IPS-18a (cell line): ENCODE data around the gene SLC25A6.

Experiments used
- H3K27ac ChIP-seq: one replicate; pipeline ENCODE4 v1.5.1; 2013; ENCODE audit warnings: low read length
- H3K27me3 ChIP-seq: one replicate; pipeline ENCODE4 v1.6.1; 2013; ENCODE audit warnings: mild to moderate bottlenecking, low read length; ENCODE audit not compliant: control insufficient read depth, insufficient read depth
- H3K36me3 ChIP-seq: one replicate; pipeline ENCODE4 v1.6.1; 2013; ENCODE audit warnings: low read depth, low read length; ENCODE audit not compliant: control insufficient read depth
- H3K4me1 ChIP-seq: one replicate; pipeline ENCODE4 v1.6.1; 2013; ENCODE audit warnings: low read depth, low read length; ENCODE audit not compliant: control insufficient read depth
- H3K4me3 ChIP-seq: one replicate; pipeline ENCODE4 v1.5.1; 2013; ENCODE audit warnings: low read length
- H3K9ac ChIP-seq: one replicate; pipeline ENCODE4 v1.6.1; 2013; ENCODE audit warnings: mild to moderate bottlenecking, low read length, moderate library complexity
- H3K9me3 ChIP-seq: one replicate; pipeline ENCODE4 v1.6.1; 2013; ENCODE audit warnings: low read depth, low read length; ENCODE audit not compliant: control insufficient read depth

SLC25A6 gene

DNA sequence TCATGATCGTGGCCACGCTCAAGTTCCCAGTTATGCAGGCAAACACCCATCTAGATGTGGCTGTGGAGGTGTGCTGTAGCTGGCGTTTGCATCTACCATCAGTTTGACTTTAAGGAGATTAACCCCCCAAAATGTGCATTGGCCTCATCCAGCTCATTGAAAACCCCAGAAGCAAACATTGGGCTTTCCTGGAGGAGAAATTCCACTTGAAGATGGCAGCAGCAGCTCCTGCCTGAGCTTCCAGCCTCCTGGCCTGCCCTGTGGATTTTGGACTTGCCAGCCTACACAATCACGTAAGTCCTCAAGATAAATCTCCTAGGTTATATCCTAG lies 30.2 kb upstream of the SLC25A6 start:
- Histone ChIP-seq H3K36me3 (peaks cover 46% of the 10 kb centered on the region), H3K27me3 (no peaks in the 10 kb centered on the region), H3K9ac (no peak overlapping the region), H3K9me3 (peaks cover 10% of the 10 kb centered on the region), H3K4me1 (no peaks in the 10 kb centered on the region), H3K4me3 (no peak overlapping the region), H3K27ac (no peak overlapping the region)

DNA sequence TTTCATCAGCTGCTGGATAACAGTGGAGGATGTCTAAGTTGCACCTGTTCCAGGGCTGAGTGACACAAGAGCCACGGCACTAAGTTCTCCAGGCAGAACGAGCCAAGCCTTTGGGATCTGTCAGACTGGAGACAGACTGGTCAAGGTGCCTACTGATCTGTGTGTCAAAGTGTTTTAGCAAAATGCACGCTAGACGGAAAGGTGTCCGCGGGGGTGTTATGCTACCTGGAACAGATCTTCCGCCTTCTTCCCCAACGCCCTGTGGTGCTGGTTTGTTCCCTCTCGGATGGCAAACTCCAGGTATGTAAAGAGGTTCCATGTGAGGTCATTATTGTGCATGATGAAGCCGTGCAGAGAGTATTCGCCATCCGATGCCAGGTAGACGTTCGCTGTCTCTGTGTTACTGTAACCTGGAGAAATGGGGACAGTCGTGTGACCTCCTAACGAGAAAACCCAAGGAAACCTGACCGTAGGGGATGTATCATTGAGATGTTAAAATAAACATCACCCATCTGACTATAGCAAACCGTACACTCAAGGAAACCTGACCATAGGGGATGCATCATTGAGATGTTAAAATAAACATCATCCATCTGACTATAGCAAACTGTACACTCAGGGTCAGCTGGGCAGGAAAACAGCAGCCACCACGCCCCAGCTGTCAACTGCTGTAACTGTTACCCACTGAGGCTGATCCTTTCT lies 29.7 kb upstream of the SLC25A6 start:
- H3K4me3 ChIP-seq = no peak overlapping the region
- peaks cover 10% of the 10 kb centered on the region for H3K9me3 ChIP-seq
- no peak overlapping the region for H3K27ac ChIP-seq
- no peaks in the 10 kb centered on the region for H3K27me3 ChIP-seq
- peaks cover 49% of the 10 kb centered on the region for H3K36me3 ChIP-seq
- H3K9ac ChIP-seq = no peak overlapping the region
- H3K4me1 ChIP-seq = no peaks in the 10 kb centered on the region

DNA sequence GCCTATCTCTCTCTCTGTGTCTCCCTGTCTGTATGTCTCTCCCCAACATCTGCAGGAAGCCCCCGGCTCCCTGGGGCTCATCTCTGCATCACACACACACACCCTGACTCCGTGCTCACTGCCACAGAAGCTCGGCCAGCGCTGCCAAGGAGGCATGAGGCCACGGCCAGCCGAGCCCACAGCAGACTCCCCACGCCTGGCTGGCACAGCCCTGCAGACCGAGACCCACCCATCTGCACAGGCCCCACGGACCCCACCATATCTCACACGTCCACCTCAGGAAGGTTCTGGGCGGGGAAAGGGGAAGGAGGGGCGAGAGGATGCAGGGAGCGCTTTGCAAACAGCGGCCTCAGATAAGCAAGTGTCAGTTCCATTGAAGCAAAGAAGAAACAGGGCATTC lies 28.5 kb upstream of the SLC25A6 start:
- no peaks in the 10 kb centered on the region for H3K4me1 ChIP-seq
- H3K4me3 ChIP-seq = no peak overlapping the region
- H3K9me3 ChIP-seq = peaks cover 10% of the 10 kb centered on the region
- H3K27me3 ChIP-seq = no peaks in the 10 kb centered on the region
- no peak overlapping the region for H3K9ac ChIP-seq
- H3K36me3 ChIP-seq = peaks cover 54% of the 10 kb centered on the region
- no peak overlapping the region for H3K27ac ChIP-seq

DNA sequence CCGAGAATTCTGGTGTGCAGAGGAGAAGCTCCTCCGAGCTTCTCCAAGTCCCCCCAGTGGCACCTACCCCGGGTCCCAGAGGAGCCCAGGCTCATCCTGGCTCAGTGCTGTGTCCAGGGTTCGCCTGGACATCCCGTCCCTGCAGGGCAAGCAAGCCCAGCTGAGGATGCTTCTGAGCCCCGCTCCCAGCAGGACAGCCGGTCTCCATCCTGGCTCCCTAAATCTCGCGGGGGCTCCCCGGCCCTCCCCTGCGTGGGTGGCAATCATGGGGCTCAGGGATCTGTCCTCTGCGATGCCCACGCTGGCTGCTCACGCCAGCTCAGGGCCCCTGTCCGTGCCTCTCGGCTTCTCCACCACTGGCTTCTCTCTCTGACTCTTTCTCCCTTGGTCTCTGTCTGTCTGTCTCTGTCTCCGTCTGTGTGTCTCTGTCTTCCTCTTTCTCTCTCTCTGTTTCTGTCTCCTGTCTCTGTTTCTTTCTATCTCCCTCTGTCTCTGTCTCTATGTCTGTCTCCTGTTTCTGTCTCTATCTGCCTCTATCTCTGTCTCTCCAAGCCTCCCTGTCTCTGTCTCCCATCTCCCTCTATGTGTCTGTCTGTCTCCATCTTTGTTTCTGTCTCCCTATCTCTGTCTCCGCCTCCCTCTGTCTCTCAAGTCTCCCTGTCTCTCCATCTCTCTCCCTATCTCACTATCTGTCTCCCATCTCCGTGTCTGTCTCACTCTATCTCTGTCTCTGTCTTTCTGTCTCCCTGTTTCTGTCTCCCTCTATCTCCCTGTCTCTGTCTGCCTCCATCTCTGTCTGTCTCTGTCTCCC lies 27.8 kb upstream of the SLC25A6 start:
- Histone ChIP-seq H3K4me1 (no peaks in the 10 kb centered on the region), H3K27me3 (no peaks in the 10 kb centered on the region), H3K36me3 (peaks cover 47% of the 10 kb centered on the region), H3K4me3 (no peak overlapping the region), H3K9me3 (peaks cover 10% of the 10 kb centered on the region), H3K27ac (no peak overlapping the region), H3K9ac (no peak overlapping the region)

DNA sequence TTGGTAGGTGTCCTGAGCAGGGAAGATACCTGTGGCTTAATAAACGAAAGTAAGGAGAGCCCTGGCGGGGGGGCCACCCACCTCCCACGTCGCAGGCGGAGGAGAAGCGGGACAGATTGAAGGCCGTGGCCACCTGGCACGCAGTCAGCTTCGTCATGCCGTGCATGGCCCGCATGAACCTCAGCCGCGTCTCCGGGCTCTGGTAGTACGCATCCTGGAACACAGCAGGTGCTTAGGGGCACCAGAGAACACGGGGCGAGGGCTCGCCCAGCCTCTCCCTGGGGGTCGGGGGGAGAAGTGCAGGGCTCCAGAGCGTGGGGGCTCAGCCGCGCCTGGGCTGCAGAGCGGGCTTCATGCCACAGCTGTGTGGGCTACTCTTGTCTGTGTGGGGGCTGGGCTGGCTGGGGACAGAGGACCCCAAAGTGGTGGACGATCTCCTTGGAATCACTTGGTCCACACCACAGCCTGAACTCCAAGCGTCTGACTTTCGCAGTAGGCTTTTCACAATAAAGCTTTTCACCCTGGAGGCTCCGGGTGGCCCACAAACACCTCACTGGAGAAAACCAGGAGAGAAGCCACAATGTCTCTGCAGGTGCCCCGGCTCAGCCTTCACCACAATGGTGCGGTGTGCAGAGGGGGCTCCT lies 27.1 kb upstream of the SLC25A6 start:
- H3K9me3 ChIP-seq = peaks cover 10% of the 10 kb centered on the region
- no peak overlapping the region for H3K9ac ChIP-seq
- H3K27me3 ChIP-seq = no peaks in the 10 kb centered on the region
- no peak overlapping the region for H3K27ac ChIP-seq
- H3K36me3 ChIP-seq = peaks cover 52% of the 10 kb centered on the region
- H3K4me3 ChIP-seq = no peak overlapping the region
- H3K4me1 ChIP-seq = no peaks in the 10 kb centered on the region

DNA sequence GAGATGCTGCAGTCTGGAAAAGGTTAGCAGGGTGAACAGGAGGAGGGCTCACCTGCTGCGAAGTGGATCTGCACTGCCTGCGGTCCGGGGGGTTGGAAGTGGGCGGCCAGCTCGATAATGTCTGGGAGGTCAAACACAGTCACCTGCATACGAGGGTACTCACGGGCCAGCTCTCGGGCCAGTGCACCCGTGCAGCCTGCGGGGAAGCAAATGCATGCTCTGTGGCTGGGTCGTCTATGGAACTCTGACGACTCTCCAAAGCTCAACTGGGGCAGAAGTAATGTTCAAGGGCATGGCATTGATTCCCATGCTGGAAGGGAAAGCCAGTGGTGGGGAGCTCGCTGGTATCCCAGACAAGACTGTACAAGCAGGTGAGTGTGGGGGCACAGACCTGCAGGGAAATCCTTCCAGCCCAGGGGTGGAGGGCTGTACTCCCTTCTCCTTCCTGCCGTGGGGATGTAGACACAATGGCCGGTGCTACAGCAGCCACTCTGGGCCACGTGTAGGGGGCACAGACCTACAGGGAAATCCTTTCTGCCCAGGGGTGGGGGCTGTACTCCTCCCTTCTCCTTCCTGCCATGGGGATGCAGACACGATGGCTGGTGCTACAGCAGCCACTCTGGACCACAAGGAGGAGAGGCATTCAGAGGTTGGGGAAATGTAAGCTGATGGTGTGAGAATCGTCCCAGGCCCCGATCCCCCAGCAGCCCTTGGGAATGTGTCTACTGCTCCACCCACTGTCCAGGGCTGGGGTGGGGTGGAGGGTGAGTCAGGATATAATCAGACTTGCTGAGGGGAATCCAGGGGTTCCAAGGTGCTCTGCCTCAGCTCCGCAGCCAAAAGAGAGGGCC lies 26.2 kb upstream of the SLC25A6 start:
- Histone ChIP-seq H3K9ac (no peak overlapping the region), H3K4me3 (no peak overlapping the region), H3K9me3 (peaks cover 10% of the 10 kb centered on the region), H3K36me3 (peaks cover 54% of the 10 kb centered on the region), H3K4me1 (no peaks in the 10 kb centered on the region), H3K27ac (no peak overlapping the region), H3K27me3 (no peaks in the 10 kb centered on the region)

DNA sequence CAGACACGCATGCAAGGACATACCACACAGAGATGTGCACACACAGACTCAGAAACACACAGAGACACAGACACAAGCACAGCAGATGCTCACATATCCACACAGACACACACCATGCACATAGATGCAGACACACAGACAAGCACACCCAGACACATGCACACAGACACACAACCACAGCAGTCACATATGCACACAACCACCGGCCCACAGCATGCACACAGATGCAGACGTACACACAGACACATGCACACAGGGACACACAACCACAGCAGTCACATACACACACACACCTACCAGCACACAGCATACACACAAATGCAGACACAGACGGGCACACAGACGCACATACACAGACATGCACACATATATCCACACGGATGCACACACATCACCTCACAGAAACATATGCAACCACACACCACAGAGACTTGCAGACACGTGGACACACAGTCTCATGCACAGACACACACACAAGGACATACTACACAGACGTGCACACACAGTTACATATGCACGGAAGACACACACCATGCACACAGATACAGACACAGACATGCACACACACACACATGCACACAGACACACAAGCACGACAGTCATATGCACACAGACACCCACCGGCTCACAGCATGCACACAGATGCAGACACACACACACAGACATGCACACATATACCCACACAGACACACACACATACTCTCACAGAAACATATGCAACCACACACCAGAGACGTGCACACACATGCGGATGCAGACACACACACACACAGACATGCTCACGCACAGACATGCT lies 25.2 kb upstream of the SLC25A6 start:
- H3K27me3 ChIP-seq = no peaks in the 10 kb centered on the region
- no peak overlapping the region for H3K4me3 ChIP-seq
- peaks cover 52% of the 10 kb centered on the region for H3K36me3 ChIP-seq

DNA sequence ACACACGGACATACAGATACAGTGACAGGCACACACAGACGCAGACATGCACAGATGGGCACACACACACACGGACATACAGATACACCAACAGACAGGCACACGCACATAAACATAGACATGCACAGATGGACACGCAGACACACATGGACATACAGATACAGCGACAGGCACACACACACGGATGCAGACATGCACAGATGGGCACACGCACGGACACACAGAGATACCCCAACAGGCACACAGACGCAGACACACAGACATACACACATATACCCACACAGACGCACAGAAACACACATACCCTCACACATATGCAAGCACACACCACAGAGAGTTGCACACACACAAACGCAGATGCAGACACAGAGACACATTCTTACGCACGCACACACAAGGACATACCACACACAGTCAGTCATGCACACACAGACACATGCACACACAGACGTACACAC lies 24.4 kb upstream of the SLC25A6 start:
- no peaks in the 10 kb centered on the region for H3K27me3 ChIP-seq
- no peak overlapping the region for H3K9ac ChIP-seq
- no peak overlapping the region for H3K27ac ChIP-seq
- no peaks in the 10 kb centered on the region for H3K4me1 ChIP-seq
- H3K36me3 ChIP-seq = peaks cover 50% of the 10 kb centered on the region
- H3K9me3 ChIP-seq = no peaks in the 10 kb centered on the region
- H3K4me3 ChIP-seq = no peak overlapping the region

More for the DNA sequence above, 25.2 kb upstream of the SLC25A6 start:
- H3K4me1 ChIP-seq = no peaks in the 10 kb centered on the region
- H3K9me3 ChIP-seq = peaks cover 5% of the 10 kb centered on the region
- H3K9ac ChIP-seq = no peak overlapping the region
- no peak overlapping the region for H3K27ac ChIP-seq

DNA sequence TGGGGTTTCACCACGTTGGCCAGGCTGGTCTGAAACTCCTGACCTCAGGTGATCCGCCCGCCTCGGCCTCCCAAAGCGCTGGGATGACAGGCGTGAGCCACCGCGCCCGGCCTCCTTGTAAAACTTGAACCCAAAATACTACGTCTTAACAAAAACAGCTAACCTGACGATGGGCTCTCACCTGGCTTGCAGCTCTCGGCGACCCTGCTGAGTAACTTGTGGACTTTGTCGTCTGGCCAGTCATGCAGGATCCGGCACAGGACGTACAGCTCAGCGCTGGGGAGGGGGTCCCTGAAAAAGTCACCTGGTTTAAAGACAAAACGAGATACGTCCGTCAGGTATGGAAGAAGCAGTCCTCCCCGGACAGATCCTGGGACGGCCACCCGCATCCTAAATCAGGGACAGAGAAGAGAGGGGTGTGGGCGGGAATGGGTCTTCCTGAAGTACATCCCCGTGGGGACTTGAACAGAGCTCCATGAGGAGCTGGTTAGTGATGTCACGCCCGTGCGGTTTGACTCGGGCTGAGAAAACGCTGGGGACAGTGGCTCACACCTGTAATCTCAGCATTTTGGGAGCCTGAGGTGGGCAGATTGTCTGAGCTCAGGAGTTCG lies 20.7 kb upstream of the SLC25A6 start:
- Histone ChIP-seq H3K36me3 (peaks cover 45% of the 10 kb centered on the region), H3K4me3 (no peak overlapping the region), H3K9ac (no peak overlapping the region), H3K27me3 (no peaks in the 10 kb centered on the region), H3K4me1 (no peaks in the 10 kb centered on the region), H3K27ac (no peak overlapping the region), H3K9me3 (no peaks in the 10 kb centered on the region)

DNA sequence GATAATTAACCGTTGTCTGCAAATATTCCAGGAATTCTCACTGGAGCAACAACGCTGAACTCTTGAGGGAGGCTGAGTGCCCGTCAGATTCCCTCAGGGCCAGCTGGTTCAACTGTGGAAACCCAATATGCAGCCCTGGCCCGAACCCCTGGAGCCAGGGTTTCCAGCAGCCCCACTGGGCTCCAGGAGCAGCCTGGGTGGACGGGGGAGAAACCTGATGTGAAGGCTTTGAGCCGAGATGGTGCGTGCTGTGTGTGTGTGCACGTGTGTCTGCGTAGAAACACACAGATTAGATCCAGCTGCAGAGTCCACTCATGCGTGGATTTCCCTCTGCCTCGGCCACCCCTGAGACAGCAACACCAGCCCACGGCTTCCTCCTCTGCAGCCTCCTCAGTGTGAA lies 19.4 kb upstream of the SLC25A6 start:
- H3K9me3 ChIP-seq = no peaks in the 10 kb centered on the region
- H3K27ac ChIP-seq = no peak overlapping the region
- no peaks in the 10 kb centered on the region for H3K27me3 ChIP-seq
- no peak overlapping the region for H3K4me3 ChIP-seq
- peaks cover 44% of the 10 kb centered on the region for H3K36me3 ChIP-seq
- H3K9ac ChIP-seq = no peak overlapping the region
- H3K4me1 ChIP-seq = no peaks in the 10 kb centered on the region
